HG03575 (cell line): ENCODE results near the gene VWA3B.
"Not testable (repeated sequence)": the region's sequence is repeated elsewhere in the genome, so short reads cannot be mapped to it uniquely, and the experiment has no call there.

ENCODE experiments used
- ATAC-seq: cut with Tn5 transposase; IDR thresholded peaks from one replicate; pipeline ENCODE4 v1.9.1; 2021; ENCODE audit not compliant: unreplicated experiment, insufficient number of reproducible peaks, low FRiP score; ENCODE audit errors: extremely low read depth

Gene VWA3B

DNA sequence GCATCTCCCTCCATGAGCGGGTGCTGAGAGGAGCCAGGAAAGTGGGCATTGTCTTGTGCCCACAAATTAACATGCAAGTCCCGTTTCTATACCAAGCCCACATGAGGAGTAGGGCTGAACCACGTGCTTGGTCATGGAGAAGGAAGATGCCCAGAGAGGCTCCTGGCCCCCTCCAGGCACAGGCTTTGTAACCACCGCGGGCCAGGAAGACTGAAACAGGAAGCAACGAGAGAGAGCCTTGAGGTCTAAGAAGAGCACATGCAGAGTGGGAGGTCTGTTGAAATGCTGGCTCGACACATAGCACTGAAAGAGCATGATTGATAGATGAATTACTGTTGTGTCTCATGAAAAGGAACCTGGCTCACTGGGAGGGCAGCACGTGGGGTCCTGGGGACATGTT lies 36.3 kb downstream of the VWA3B start:
- no peak for ATAC-seq

DNA sequence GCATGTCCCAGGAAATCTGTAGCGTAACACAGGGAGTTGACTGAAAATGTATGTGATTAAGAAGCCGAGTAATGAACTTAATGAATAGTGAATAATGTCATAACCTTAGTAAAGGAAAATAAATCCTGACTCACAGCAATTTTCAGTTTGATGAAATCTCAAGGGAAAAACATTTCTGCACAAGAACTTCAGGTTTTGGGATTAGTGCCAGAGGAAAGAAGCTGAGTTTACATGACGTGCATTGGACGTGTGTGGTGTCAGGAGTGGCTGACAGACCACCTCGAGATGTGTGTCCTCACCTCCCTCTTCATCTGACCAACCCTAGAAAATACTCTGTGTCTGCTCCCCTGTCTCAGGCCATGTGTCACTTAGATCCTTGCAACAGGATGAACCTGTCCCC lies 39.1 kb downstream of the VWA3B start:
- ATAC-seq = no peak

DNA sequence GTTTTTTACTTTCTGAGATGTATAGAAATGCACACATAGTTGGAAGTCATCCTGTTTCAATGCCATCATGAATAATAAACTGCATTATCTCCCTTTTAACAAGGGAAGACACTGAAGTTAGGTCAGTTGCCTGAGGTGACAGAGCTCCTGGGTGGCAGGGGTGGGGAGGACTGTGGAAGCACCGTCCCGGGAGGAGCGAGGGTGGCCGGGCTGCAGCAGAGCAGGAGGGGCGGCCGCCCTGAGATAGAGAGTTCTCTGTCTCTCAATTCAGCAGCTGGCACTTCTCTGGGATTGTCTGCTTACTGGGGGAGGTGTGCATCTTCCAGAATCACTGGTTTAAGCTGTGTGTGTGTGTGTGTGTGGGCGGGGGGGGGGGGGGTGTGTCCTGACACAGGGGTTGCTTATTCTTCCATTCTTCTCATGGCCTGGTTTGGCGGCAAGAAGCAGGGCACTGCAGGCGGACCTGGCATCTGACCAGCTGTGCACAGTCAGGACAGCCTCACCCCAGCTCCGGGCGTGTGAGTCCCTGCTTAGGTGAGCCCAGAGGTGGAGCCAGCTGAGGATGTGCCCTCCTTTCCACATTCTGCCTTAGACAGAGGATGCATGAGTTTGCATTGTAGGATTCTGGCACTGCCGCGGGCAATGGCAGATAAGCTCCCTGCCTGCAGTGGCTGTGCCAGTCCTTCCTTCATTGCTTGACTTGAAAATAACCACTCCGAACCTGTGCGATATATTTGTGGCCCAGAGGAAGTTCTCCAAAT lies 40.4 kb downstream of the VWA3B start:
- no peak for ATAC-seq

DNA sequence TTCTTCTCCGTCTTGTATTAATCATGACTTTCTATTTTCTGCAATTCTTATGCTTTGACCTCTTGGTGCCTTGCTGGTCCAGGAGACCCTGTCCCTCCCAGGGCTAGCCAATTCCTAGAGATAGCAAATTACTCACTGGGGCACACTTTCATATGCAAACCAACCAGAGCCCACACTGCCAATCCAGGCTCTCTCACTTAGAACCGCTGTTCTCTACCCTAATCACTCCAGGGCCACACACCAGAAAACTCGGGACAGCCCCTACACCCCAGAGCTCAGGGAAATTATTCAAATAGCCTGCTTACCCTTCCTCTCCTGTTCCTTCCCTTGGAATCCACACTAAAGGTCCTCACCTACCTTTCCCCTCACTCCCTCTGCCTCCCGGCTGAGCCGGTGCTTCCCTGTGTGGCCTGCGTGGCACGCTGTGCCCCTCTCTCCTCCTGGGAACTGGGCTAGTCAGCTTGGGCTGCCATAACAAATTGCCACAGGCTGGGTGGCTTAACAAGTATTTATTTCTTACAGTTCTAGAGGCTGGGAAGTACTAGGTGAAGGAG lies 41.7 kb downstream of the VWA3B start:
- no peak for ATAC-seq

DNA sequence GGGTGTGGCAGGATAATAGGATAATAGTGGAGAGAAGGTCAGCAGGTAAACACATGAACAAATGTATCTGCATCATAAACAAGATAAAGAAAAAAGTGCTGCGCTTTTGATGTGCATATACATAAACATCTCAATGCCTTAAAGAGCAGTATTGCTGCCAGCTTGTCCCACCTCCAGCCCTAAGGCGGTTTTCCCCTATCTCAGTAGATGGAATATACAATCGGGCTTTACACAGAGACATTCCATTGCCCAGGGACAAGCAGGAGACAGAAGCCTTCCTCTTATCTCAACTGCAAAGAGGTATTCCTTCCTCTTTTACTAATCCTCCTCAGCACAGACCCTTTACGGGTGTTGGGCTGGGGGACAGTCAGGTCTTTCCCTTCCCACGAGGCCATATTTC lies 43.1 kb downstream of the VWA3B start:
- not testable (repeated sequence) for ATAC-seq

DNA sequence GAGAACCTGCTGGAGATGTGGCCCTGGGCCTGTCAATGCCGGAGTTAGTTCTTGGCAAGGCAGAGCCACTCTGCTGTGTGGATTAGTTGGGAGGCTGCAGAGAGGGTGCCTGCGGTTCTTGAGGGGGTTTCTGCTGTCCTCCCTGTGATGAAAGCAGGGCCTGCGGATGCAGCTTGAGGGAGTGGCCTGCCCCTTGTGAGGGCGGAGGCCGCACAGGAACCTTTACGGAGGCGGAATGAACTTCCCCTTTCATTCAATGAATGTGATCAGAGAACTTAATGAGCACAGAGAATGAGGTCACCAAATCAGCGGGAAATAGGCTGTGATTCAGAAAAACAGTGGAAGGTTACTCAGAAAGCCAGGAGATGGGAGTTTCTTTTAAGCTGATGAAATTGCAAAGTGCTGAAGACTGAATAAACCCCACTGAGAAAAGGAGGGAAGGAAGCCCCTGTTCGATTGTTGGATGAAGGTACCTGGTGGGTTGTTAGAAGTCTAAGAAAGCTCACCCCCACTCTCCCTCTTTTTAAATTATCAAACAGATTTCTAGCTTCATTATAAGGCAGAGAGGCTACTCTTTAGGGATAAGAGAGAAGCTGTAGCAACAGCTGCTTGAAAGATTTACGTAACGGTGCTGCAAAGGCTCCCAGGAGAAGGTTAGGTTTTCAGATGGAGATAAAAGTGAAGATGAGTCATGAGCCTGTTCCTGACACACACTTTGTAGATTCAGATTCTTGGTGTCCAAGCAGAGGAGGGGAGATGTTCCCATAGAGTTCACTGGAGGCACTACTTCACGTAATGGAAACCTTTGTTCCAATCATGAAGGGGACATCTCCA lies 47.4 kb downstream of the VWA3B start:
- no peak for ATAC-seq

DNA sequence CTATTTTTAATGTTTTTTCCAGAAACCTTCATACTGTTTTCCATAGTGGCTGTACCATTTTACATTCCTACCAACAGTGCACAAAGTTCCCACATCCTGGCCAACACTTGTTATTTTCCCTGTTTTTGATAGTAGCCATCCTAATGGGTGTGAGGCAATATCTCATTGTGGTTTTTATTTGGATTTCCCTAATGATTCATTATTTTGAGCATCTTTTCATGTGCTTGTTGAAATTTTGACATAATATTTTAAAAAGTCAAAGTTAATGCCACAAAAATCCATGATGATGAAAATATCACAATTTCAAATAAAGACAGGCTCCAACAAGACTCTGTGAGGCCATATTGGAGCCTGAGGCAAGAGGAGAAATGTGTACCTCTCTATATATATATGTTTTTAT lies 50.2 kb downstream of the VWA3B start:
- no peak for ATAC-seq

DNA sequence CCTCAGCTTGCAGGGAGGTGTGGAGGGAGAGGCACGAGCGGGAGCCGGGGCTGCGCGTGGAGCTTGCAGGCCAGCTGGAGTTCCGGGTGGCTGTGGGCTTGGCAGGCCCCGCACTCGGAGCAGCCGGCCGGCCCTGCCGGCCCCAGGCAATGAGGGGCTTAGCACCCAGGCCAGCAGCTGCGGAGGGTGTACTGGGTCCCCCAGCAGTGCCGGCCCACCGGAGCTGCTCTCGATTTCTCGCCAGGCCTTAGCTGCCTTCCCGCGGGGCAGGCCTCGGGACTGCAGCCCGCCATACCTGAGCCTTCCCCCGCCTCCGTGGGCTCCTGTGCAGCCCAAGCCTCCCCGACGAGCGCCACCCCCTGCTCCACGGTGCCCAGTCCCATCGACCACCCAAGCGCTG lies 52.0 kb downstream of the VWA3B start:
- not testable (repeated sequence) for ATAC-seq

DNA sequence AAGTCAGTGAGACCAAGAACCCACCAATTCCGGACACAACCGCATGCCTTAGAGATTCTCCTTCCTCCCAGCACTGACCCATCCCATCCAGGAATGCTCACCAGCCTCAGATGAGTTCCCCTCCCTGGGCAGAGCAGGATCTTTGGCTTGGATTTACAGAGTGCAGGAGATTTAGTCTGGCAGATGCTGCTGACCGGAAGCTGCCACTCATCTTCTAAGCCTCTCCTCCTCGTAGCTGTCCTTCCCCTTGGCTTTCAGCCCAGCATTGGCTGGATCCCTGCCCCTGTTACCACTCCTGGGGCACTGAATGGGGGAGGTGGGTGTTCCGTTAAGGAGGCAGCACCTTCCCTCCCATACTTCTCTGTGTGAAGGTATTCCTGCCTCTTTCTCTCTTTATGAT lies 53.2 kb downstream of the VWA3B start:
- no peak for ATAC-seq

DNA sequence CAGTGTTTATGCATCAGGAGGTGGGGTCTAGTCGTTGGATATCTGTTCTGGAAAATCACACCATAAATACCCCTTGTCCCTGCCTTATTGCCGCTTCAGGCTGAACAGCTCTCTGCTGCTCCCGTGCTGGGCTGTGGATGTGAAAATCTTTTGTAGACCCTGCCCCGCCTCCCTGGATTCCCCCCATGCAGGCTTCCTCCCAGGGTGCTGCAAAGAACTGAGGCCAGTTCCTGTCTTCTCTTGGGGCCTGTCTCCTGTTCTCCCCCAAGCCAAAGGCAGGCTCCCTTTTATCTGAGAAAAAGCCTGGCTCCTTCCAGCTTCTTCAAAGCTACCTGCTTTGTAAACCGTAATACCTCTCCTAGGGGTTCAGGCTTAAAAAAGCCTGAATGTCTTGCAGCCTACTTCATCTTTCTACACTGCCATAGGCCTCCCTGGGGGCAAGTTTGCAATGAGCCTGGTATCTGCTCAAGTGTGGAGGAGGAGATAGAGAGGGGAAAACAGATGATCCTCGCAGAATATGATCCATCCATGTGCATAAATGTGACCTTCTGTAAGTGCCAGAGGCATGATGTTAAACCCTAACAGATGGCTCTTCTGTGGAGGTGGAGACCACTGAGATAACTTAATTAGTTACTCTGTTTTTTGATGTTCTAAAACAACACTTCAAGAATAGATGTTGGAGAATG lies 55.3 kb downstream of the VWA3B start:
- no peak for ATAC-seq

DNA sequence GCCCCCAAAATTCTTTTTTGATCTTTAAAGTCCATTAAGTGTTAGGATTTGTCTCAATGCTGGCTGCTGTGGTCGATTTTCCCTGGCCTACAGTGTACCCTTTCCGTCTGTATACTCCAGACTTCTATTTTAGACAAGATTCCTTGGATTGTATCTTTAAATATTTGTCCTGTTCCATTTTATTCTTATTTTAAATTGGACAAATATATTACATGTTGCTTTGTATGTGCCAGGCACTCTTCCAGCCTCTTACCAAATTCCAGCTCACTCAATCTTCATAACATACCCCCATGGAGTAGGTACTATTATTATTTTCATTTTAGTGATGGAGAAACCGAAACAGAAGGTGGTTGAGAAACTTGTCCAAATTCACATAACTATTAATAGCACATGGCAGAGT lies 58.1 kb downstream of the VWA3B start:
- ATAC-seq = no peak

DNA sequence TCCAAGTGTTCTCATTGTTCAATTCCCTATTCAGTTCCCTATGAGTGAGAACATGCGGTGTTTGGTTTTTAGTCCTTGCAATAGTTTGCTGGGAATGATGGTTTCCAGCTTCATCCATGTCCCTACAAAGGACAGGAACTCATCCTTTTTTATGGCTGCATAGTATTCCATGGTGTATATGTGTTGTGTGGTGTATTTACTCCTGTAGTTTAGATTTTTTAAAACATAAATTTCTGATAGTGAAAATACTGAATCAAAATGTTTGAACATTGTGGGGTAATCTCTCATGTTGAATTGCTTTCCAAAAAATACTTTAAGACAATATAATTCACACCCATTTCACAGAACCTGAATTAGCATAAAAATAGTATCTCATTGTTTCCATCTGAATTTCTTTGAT lies 60.9 kb downstream of the VWA3B start:
- not testable (repeated sequence) for ATAC-seq

DNA sequence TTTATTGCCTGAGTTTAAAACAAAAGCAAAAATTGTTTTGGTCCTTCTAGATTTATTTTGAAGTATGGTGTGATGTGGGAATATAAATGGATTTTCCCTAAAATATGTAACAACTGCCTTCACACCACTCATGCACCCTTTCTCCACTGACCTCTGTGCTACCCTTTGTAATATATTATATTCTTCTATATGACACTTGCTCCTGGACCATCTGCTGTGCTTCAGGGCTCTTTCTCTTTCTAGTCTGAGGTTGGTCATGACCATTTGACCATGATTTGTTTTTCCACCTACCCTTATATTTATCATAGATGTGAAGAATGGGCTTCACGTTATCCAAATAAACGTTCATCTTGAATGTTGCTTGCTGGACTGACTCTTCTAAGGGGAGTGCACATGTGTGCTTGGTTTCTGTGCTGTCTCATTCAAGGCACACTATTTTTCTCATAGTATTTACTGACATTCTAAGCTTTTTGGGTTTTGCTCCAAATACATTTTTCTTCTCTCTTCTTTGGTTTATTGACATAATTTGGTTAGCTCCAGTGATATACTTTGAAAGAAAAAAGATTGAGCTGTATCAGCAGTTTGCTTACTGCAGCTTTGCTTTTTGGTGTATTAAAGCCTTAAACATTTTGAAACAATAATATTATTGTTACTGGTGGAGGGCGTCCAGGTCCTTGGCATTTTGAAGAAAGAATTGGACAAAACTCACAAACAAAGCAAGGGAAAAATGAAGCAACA lies 61.8 kb downstream of the VWA3B start:
- no peak for ATAC-seq

DNA sequence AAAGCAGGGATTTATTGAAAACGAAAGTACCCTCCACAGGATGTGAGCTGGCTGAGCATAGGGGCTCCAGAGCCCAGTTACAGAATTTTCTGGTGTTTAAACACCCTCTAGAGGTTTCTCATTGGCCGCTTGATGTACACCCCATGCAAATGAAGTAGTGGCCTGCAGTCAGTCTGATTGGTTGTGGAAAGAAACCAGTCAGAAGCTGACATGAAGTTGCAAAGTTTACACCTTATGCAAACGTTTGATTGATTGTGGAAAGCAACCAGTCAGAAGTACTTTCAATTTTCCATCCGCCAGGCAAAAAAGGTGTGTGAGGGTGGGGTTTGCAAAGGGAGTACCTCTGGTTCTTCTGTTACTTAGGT lies 62.3 kb downstream of the VWA3B start:
- no peak for ATAC-seq

DNA sequence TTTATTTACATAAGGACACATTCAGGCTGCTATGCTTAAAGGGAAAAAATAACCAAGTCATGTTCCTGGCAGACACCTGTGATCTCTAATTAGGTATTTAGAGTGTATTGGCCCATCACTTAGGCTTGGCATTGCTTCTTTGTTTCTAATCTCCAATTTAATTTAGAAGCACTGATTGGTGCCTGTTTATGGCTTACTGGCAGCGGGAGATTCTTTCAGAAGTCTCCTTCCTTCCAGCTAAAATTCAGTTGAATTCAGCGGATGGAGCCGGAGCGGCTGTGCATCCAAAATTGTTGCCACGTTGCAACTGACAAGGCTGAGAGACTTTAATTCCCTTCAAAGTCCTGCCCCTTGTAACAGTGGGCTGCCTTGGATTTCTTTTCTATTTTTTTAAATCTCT lies 66.5 kb downstream of the VWA3B start:
- no peak for ATAC-seq

DNA sequence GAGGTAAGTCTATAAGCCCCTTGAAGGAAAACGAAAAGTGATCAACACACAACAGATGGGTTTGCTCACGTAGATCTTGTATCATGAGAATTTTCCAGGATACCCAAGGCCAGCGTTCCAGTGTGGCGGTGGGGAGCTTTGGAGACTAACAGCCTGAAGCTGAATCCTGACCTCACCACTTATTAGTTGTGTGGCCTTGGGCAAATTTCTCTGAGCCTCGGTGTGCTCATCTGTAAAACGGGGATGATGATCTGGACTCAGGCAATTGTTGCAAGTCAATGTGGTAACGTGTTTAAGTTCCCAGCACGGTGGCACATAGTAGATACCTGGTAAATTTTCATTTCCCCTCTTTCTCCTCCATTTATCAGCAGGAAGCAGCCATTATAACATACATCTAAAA lies 68.3 kb downstream of the VWA3B start:
- ATAC-seq = no peak

DNA sequence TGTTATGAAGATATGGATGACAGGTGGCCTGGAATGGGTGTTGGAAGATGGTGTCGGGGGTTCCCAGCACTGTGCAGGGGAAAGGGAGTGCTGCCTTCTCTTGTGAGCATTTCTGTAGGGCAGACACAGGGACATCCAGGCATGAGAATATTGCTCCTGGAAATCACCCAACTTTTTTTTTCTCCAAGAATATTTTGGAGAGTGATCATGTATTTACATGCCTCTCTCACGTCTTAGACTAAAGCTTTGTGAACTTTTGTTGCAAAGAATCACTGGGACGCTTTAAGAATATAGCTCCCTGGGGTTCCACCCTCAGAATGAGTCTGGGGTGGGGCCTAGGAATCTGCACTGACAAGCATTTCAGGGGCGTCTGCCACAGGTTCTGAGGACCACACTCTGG lies 68.7 kb downstream of the VWA3B start:
- ATAC-seq = no peak

DNA sequence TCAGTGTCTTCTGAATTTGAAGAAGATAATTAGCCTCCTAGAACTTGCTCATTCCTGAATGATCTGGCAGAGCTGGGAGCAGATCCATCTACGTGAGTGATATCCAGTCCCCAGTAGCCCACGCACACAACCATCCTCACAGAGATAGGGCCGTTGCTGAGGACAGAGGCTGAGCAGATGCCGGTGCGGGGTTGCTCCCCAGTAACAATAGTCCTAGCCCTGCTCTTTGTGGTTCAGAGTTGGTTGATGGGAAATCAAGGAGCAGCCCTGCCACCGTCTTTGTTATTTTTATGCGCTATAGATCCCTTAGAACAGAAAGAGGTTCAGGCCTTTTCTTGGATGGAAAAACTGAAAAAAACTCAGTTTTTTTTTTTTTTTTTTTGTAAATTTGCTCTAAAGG lies 69.3 kb downstream of the VWA3B start:
- no peak for ATAC-seq

DNA sequence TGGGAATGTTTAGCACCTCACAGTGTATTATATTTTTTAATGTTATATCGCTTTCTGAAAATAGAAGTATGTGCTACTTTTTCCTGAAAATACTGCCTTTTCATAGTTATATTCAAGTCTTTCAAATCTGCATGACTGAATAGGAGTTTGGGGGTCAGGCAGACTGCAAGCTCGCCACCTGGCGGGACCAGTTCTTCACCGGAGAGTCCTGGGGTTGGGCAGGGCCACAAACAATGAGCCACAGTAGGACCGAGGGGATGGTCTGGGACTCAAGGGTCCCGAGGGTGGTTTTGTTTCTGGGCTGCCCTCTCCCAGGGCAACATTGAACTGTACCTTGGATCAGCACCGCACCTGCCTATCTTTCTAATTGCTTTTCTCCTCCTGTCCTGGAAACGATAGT lies 70.6 kb downstream of the VWA3B start:
- no peak for ATAC-seq
